HG03342 (cell line): Measurements from ENCODE around the gene EHBP1.

Experiments
- ATAC-seq: cut with Tn5 transposase; IDR thresholded peaks from one replicate; pipeline ENCODE4 v1.9.1; 2021; ENCODE audit warnings: mild to moderate bottlenecking, moderate library complexity; ENCODE audit not compliant: unreplicated experiment

EHBP1 gene

GRCh38 chr2:62939735-62940491 is 234.4 kb downstream of the EHBP1 start:
- no peak for ATAC-seq

- ATAC-seq = no peak
Measured at GRCh38 chr2:62940697-62941096, 235.2 kb downstream of the EHBP1 start.

GRCh38 chr2:62941413-62941812 is 235.9 kb downstream of the EHBP1 start:
- no peak for ATAC-seq

- no peak for ATAC-seq
Measured at GRCh38 chr2:62944362-62944761, 238.8 kb downstream of the EHBP1 start.

- no peak for ATAC-seq
Measured at GRCh38 chr2:62947403-62947802, 241.9 kb downstream of the EHBP1 start.

GRCh38 chr2:62956651-62957050 is 251.1 kb downstream of the EHBP1 start:
- ATAC-seq = no peak

- no peak for ATAC-seq
Measured at GRCh38 chr2:62958206-62958605, 252.7 kb downstream of the EHBP1 start.

GRCh38 chr2:62964050-62964449 is 258.5 kb downstream of the EHBP1 start:
- no peak for ATAC-seq

GRCh38 chr2:62964671-62965070 is 259.2 kb downstream of the EHBP1 start:
- no peak for ATAC-seq

GRCh38 chr2:62966991-62967390 is 261.5 kb downstream of the EHBP1 start:
- ATAC-seq = no peak

GRCh38 chr2:62968168-62968567 is 262.7 kb downstream of the EHBP1 start:
- no peak for ATAC-seq

GRCh38 chr2:62968668-62969067 is 263.2 kb downstream of the EHBP1 start:
- ATAC-seq = no peak

GRCh38 chr2:62971936-62972335 is 266.4 kb downstream of the EHBP1 start:
- no peak for ATAC-seq

- ATAC-seq = no peak
Measured at GRCh38 chr2:62972601-62973000, 267.1 kb downstream of the EHBP1 start.

- no peak for ATAC-seq
Measured at GRCh38 chr2:62974999-62975398, 269.5 kb downstream of the EHBP1 start.

- no peak for ATAC-seq
Measured at GRCh38 chr2:62991605-62992004, 286.1 kb downstream of the EHBP1 start.

- no peak for ATAC-seq
Measured at GRCh38 chr2:62992561-62992960, 287.0 kb downstream of the EHBP1 start.

GRCh38 chr2:62994206-62994605 is 288.7 kb downstream of the EHBP1 start:
- ATAC-seq = no peak

- no peak for ATAC-seq
Measured at GRCh38 chr2:62996534-62997186, 291.1 kb downstream of the EHBP1 start.

- ATAC-seq = no peak
Measured at GRCh38 chr2:62998949-62999348, 293.4 kb downstream of the EHBP1 start.

GRCh38 chr2:62999905-63000304 is 294.4 kb downstream of the EHBP1 start:
- no peak for ATAC-seq

- ATAC-seq = no peak
Measured at GRCh38 chr2:63000801-63001200, 295.3 kb downstream of the EHBP1 start.

- no peak for ATAC-seq
Measured at GRCh38 chr2:63001576-63001975, 296.1 kb downstream of the EHBP1 start.
